ENCODE data around the gene OR10V1.
A peak's percentile ranks its signal among the peaks of the same experiment; 100 is the strongest.

OR10V1 gene

GRCh38 chr11:59671471-59671870, 42.2 kb downstream of the OR10V1 start:
- no peak for TF ChIP-seq Cebpa-rat (IDR thresholded peaks at IDR 0.05)
- Histone ChIP-seq H3K4me3 (no peak overlapping the region), H3K36me3 (peaks cover 3% of the 10 kb centered on the region), H3K4me1 (peaks cover 26% of the 10 kb centered on the region), H3K27me3 (no peaks in the 10 kb centered on the region), H3K9ac (no peak overlapping the region), H3K9me3 (no peaks in the 10 kb centered on the region), H3K27ac (no peak overlapping the region), H4K20me1 (peaks cover 13% of the 10 kb centered on the region), H3K4me2 (no peak overlapping the region)

GRCh38 chr11:59669611-59670009, 44.0 kb downstream of the OR10V1 start:
- peak overlapping the region; percentile 88 for H3K4me2 ChIP-seq
- peak overlapping the region; percentile 83 for H3K4me3 ChIP-seq
- peak overlapping the region; percentile 78 for H3K9ac ChIP-seq
- H3K27ac ChIP-seq: peak overlapping the region; percentile 74
- peaks cover 22% of the 10 kb centered on the region for H3K36me3 ChIP-seq
- H3K9me3 ChIP-seq: no peaks in the 10 kb centered on the region
- peaks cover 25% of the 10 kb centered on the region for H4K20me1 ChIP-seq
- H3K4me1 ChIP-seq: peaks cover 26% of the 10 kb centered on the region
- peak; percentile 84 for TF ChIP-seq Cebpa-rat (IDR thresholded peaks at IDR 0.05)
- H3K27me3 ChIP-seq: no peaks in the 10 kb centered on the region

DNA sequence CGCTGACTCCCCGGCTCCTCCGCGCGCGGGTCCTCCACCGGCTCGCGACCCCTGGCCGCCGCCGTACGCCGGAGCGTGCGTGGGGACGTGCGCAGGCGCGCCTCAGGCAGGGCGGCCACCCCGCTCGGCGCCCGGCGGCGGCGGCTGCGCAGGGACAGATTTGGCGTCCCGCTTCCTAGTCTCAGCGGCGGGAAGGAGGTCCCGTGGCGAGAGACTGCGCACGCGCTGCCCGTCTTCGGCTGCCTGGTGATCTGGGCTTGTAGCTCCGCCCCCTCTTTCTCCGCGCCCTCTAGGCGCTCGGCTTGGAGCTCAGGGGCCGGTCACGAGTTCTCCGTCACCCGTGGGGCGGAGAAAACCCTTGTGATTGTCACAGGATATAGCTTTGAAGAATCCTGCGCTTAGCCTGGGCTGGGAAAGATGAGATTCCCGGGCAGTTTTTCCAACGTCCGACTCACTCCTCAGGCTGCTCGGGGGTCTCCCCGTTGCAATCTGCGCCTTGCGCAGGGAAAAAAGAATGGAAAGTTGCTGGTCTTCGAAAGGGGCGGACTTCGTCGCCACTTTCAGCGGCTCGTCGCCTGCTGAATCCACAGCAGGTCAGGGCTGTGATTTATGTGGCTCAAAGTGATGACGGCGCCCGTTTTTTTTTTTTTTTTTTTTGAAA, 44.6 kb downstream of the OR10V1 start, which contains the start of gene PATL1:
Gene PATL1, minus strand, starts transcription at position 88 of the 661 bp plus-strand sequence. CDS start 142 bp downstream, outside the sequence.
- Histone ChIP-seq H3K9me3 (no peaks in the 10 kb centered on the region), H3K4me1 (peaks cover 26% of the 10 kb centered on the region), H3K9ac (peak within 1 kb of the TSS; percentile 78), H4K20me1 (peaks cover 31% of the 10 kb centered on the region), H3K27ac (peak within 1 kb of the TSS; percentile 76), H3K36me3 (peaks cover 27% of the 10 kb centered on the region), H3K27me3 (no peaks in the 10 kb centered on the region), H3K4me2 (peak within 1 kb of the TSS; percentile 88), H3K4me3 (peak within 1 kb of the TSS; percentile 83)
- no peak for TF ChIP-seq Cebpa-rat (IDR thresholded peaks at IDR 0.05)

DNA sequence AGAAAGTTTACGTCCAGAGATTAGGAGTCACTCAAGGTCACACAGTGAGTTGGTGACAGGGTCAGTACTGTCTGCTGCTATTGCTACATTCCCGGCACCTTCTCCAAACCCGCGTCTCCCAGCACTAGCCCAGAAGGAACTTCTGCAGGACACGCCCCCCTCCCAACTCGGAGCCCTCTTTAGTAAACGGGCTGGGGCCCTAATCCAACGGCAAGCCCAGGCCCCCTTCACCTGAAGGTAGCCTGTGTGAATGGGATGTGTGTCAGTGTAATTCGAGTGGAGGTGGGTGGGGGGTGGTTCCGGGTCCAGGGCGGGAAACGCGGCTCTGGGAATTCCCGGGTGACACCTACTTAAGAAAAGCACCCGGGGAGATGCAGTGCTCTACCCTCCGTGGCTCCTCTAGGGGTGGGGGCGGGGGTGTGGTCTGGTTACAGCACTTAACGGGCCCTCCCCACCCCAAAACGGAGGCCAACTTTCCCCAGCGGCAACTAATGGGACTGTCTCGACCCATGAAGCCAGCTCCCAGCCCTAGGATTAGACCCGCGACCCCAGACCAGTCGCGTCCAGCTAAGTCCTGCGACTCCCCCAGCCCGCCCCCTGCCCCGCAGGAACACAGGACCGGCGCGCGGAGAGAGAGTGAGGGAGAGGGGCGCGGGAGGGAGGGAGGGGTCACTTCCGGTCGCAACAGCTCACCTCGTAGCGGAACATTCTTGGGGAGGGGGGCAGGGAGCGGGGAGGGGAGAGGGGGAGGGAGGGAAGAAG, 45.3 kb downstream of the OR10V1 start:
- H3K4me2 ChIP-seq: peak overlapping the region; percentile 87
- H3K36me3 ChIP-seq: peaks cover 34% of the 10 kb centered on the region
- peak overlapping the region; percentile 83 for H3K4me3 ChIP-seq
- peak overlapping the region; percentile 78 for H3K9ac ChIP-seq
- H3K27me3 ChIP-seq: no peaks in the 10 kb centered on the region
- TF ChIP-seq Cebpa-rat (IDR thresholded peaks at IDR 0.05): no peak
- H3K4me1 ChIP-seq: peaks cover 26% of the 10 kb centered on the region
- peaks cover 35% of the 10 kb centered on the region for H4K20me1 ChIP-seq
- H3K27ac ChIP-seq: peak overlapping the region; percentile 76
- no peaks in the 10 kb centered on the region for H3K9me3 ChIP-seq

- H4K20me1 ChIP-seq: peaks cover 35% of the 10 kb centered on the region
- H3K36me3 ChIP-seq: peaks cover 40% of the 10 kb centered on the region
- peak overlapping the region; percentile 87 for H3K4me2 ChIP-seq
- H3K4me1 ChIP-seq: peaks cover 26% of the 10 kb centered on the region
- H3K27ac ChIP-seq: peak overlapping the region; percentile 76; the same call in 1 of the 2 replicates
- peak overlapping the region; percentile 78 for H3K9ac ChIP-seq
- no peak for TF ChIP-seq Cebpa-rat (IDR thresholded peaks at IDR 0.05)
- no peaks in the 10 kb centered on the region for H3K27me3 ChIP-seq
- peak overlapping the region; percentile 83 for H3K4me3 ChIP-seq
- H3K9me3 ChIP-seq: no peaks in the 10 kb centered on the region
Measured at GRCh38 chr11:59667812-59668187, 45.8 kb downstream of the OR10V1 start.

GRCh38 chr11:59666969-59667368, 46.7 kb downstream of the OR10V1 start:
- H3K9ac ChIP-seq: no peak overlapping the region
- H3K27me3 ChIP-seq: no peaks in the 10 kb centered on the region
- no peak for TF ChIP-seq Cebpa-rat (IDR thresholded peaks at IDR 0.05)
- H3K4me2 ChIP-seq: peak overlapping the region; percentile 87
- no peak overlapping the region for H3K4me3 ChIP-seq
- no peaks in the 10 kb centered on the region for H3K9me3 ChIP-seq
- H3K27ac ChIP-seq: no peak overlapping the region
- H3K4me1 ChIP-seq: peaks cover 26% of the 10 kb centered on the region
- peaks cover 43% of the 10 kb centered on the region for H4K20me1 ChIP-seq
- peaks cover 47% of the 10 kb centered on the region for H3K36me3 ChIP-seq
